ENCODE results near the gene SGMS1.

GRCh38 chr10:50508315-50509051, 115.3 kb downstream of the SGMS1 start:
- TF ChIP-seq, protein P1, sequence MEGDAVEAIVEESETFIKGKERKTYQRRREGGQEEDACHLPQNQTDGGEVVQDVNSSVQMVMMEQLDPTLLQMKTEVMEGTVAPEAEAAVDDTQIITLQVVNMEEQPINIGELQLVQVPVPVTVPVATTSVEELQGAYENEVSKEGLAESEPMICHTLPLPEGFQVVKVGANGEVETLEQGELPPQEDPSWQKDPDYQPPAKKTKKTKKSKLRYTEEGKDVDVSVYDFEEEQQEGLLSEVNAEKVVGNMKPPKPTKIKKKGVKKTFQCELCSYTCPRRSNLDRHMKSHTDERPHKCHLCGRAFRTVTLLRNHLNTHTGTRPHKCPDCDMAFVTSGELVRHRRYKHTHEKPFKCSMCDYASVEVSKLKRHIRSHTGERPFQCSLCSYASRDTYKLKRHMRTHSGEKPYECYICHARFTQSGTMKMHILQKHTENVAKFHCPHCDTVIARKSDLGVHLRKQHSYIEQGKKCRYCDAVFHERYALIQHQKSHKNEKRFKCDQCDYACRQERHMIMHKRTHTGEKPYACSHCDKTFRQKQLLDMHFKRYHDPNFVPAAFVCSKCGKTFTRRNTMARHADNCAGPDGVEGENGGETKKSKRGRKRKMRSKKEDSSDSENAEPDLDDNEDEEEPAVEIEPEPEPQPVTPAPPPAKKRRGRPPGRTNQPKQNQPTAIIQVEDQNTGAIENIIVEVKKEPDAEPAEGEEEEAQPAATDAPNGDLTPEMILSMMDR (conservative IDR thresholded peaks at IDR 0.05; ENCODE audit: low read depth in 2 of 2) = no peak
- no peak for TF ChIP-seq EZH2 (IDR thresholded peaks at IDR 0.05; ENCODE audit: low read depth, unreplicated experiment)
- no peak for TF ChIP-seq REST (IDR thresholded peaks at IDR 0.05; ENCODE audit: unreplicated experiment)
- no peak for TF ChIP-seq POLR2AphosphoS5 (IDR thresholded peaks at IDR 0.05; ENCODE audit: low read depth)
- no peak for TF ChIP-seq ZNF331 (CRISPR knock-in tag; IDR thresholded peaks at IDR 0.05; ENCODE audit: low read depth)
- no peak for TF ChIP-seq ETS1 (IDR thresholded peaks at IDR 0.05)
- TF ChIP-seq EZH2phosphoT487 (IDR thresholded peaks at IDR 0.05; ENCODE audit: unreplicated experiment) = no peak
- no peak for TF ChIP-seq CREB1 (CRISPR knock-in tag; IDR thresholded peaks at IDR 0.05; ENCODE audit: low read depth)
